SKM-1 treated with dmso at 0.1 percent for 144 hours (cell line): ENCODE data around the gene MTERF4.

Experiments used
- DNase-seq: peaks from one replicate; lab custom pipeline; 2025; ENCODE audit not compliant: unreplicated experiment; lab: John Stamatoyannopoulos, UW

MTERF4 gene, protein sequence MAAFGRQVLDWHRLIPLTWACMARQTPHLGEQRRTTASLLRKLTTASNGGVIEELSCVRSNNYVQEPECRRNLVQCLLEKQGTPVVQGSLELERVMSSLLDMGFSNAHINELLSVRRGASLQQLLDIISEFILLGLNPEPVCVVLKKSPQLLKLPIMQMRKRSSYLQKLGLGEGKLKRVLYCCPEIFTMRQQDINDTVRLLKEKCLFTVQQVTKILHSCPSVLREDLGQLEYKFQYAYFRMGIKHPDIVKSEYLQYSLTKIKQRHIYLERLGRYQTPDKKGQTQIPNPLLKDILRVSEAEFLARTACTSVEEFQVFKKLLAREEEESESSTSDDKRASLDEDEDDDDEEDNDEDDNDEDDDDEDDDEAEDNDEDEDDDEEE

DNA sequence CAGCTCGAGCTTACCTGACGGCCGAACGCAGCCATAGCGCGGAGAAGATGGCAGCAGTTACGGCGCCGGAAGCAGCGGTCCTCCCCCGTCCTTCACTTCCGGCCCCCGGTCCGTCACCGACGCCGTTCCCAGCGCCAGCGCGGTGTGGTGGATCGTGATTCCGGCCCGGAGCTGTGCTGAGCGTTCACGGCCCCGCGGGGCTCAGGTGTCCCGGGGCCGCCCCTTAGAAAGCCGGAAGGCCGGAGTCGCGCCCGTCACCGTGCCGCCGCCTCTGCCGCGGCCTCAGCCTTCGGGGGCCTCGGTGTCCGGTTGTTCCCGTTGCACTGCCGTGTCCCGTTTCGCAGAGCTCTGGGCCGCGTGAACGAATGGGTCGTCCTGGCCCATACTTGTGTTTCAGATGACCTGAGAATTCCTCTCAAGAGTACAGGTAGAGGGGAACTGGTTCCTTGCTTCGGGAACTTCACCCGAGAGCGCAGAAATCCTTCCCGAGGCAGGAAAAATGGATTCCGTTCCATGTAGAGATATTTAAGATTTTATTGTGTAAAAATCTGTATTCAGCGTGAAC, at the start of gene MTERF4:
MTERF4 (minus strand) TSS at position 49 of the 565 bp plus-strand sequence; CDS start at position 35, 14 bp downstream.
- DNase-seq, result peak; percentile 75

DNA sequence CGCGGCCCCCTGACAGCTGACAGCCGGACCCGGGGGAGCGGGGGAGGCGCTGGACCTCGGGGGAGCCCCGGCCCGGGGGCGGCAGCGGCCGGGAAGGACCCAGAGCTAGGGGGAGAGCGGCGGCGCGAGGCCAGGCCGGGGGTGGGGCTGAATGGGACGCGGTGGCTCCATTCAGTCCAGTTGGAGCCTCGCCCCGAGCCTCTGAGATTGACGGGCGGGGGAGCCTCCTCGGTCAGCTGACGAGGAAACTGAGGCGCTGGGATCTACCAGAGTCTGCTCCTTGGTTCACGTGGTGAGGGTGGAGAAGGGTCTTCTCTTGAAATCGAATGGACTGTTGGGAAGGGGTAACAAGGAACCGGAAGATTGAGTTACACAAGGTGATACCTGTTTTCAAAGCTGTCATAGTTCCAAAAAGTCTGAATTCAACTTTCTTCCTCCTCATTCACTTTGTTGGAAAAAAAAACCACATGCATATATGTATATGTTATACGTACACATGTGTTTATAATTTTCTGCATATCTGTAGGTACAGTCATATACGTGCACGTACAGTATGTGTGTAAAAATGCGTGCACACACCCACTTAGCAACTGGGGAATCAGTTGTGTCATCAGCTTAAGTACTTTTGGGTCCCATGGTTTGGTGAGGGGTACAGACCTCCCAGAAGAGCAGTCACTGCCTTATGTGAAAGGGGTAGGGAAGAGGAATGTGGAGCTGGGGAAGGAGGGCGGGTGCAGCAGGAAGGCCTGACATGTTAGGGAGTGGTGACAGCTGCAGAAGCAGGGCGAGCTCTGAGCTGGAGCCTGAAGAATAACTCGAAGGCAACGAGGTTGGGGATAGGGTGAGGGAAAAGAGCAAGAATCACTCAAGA, 48.8 kb upstream of the MTERF4 start:
- DNase-seq, result no peak

DNA sequence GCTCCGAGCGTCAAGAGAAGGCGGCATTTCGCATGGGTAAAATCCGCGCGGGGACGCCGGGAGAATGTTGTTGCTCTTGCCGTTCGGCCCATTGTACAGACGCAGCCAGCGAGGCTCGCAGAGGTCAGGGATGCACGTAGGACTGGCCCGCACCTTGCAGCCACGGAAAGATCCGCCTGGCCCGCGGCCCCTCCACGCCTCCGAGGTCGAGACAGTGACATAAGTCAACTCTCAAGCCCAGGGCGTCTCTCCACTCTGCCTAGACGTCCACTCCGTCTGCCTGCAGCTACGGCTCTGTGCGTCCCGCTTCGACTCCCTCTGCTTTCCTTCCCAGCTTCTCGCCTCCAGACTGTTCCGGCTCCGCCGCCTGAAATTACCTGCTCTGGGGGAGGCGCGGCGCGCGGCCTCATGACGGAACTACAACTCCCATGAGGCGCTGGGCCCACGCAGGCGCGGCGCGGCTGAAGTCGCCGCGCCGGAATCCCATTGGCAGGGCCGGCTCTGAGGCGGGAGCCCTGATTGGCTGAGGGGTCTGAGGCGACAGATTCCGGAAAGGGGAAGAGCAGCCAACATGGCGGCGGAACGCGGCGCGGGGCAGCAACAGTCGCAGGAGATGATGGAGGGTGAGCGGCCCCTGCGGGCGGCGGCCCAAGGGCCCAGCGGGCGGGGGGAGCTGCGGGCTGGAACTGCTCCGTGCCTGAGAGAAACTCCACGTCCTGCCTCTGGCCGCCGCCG, 48.0 kb upstream of the MTERF4 start, which contains the start of gene PPP1R7:
PPP1R7 (plus strand) TSS at position 543 of the 735 bp plus-strand sequence; CDS start at position 572, 29 bp downstream.
- DNase-seq, result peak; percentile 91

DNA sequence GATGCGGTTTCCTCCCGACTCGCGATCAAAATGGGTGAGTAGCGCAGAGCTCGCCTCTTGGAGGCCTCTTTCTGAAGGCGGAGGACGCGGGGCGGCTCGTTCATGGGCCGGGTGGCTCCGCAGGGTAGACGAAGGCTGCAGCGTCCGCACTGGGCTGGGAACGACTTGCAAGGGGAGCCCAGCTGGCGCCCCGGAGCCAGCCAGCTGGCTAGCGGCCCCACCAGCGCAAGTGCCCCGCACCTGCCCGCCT, 47.5 kb upstream of the MTERF4 start:
- DNase-seq, result no peak

DNA sequence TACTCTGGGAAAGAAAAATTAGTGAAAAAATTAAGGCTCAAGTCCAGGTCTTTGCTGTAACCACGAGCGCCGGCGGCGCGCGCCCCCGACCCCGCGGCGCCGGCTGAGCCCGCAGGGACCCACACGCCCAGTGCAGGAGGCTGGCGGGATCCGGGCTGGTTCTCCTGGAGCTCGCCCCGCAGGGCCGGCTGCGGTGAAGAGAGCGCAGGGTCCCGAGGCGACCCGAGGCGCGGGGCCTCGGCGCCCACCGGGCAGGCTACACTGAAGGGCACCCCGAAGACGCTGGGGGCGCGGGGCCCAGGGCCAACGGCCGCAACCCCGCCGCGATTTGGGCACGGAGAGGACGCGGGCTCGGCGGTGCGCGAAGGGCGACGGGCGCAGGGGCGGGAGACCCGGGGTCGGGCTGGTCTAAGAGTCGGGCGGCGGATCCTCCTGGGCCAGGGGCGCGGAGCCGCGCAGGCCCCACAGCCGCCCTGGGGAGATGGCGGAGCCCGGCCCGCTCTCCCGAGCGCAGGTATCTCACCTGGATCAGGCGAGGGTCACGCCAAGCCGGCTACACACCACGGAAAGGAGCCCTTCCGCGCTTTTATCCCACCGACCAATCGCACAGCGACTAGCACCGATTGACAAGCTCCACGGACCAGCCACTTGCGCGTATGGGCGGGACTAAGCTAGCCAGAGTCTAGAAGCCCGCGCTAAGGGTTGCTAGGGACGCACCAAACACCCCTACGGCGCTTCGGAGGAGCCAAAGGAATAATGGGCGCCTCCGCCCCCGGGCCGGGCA, 47.0 kb upstream of the MTERF4 start, which contains the start of gene PASK:
PASK (minus strand) TSS at position 582 of the 784 bp plus-strand sequence. CDS start 6,440 bp downstream, outside the sequence.
- DNase-seq, result peak; percentile 93

DNA sequence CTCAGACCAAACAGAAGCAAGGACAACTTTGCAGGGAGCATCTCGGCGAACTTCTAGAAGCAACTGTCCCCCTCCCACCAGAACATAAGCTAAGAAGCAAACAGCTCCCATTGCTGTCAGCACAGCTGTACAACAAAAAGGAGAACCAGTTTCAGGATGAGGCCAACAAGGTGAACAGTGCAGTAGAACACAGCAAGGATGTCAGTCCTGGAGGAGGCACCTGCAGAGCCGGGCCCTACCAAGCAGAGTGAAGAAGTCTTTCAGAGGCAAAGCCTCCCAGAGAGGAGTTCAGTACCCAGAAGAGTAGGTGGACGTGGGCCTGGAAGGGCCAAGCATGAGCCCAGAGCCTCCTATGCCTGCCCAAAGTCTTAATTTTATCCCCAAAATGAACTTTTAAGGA, 46.2 kb upstream of the MTERF4 start:
- peak; percentile 8 for DNase-seq

DNA sequence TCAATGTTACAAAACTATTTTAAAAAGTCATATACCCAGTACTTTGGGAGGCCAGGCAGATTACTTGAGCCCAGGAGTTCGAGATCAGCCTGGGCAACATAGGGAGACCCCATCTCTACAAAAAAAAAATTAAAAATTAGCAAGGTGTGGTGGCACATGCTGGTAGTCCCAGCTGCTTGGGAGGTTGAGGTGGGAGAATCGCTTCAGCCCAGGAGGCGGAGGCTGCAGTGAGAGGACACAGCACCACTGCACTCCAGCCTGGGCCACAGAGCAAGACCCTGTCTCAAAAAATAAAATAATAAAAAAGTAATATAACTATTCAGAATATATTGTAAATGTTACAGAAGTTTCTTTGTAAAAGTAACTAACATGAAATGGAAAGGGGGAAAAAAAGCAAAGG, 45.2 kb upstream of the MTERF4 start:
- no peak for DNase-seq

DNA sequence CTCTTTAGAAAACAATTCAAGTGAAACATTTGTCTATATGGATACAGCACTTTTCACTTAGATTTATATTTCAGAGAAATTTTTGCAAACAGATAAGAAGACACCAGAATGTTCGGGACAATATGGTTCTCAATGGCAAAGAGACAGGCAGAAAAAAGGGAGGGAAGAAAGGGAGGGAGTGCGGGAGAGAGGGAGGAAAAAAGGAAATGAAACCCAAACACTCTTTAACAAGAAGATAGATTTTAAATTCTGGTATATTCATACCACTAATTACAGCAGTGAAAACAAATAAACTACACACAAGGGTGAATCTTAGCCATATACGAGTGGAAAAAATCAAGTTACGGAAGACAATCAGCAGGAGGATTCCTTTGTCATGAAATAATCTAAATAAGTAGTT, 44.2 kb upstream of the MTERF4 start:
- no peak for DNase-seq

DNA sequence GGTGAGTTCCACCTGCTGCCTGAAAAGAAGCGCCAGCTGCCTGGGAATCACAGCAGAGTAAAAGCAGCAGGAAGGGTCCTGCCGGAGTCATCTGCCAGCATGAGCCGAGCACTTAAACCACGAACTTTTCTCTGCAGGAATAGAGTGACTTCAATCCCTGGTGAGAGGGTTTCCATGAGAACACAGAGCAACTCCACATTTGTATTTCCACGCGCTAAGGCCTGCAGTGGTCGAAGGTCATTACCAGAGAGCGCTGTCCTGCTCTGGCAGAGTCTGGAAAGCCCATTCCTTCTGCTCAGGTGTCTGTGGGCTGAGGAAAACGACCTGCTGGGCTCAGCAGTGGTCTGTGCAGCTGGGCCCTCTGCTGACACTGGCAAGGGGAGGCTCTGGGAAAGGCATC, 40.5 kb upstream of the MTERF4 start:
- DNase-seq, result no peak

DNA sequence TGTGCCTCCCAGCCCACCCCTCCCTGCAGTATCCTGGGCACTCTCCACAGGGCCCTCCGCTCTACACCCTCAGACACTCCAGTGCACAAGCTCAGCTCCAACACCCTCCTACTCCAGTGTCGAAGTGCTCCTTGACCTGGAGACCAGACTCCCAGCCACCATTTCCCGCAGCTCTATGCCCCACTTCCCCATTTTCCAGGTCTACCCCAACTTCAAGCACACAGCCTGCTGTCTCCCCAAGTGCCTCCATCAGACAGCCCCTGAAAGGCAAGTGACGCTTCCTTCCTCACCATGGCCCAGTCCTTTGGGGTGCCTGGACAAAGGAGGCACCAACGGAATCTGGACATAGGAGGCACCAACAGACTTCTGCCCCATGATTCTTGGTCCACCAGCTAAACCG, 40.0 kb upstream of the MTERF4 start:
- DNase-seq, result no peak

DNA sequence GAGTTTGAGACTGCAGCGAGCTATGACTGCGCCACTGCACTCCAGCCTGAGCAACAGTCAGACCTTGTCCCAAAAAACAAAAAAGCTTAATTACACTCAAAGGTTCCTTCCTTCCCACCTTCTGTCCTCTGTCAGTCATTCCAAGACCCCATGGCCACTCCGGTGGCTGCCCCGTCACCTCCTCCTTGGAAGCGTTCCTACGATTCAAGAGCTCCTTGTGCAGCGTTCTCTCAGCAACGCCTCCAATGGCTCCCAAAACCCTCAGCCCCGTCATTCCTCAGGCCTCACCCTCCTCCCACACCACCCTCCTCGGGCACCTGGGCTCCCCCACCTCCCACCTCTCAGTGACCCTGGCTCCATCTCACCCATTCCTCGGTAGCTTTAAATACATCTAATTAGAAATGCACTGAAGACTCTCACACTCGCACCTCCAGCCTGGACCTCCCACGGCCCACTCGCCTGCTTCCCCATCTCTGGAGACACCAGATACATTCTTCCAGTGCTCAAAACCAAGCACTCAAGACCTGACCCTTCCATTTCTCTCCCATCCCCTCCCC, 39.2 kb upstream of the MTERF4 start:
- DNase-seq, result no peak

DNA sequence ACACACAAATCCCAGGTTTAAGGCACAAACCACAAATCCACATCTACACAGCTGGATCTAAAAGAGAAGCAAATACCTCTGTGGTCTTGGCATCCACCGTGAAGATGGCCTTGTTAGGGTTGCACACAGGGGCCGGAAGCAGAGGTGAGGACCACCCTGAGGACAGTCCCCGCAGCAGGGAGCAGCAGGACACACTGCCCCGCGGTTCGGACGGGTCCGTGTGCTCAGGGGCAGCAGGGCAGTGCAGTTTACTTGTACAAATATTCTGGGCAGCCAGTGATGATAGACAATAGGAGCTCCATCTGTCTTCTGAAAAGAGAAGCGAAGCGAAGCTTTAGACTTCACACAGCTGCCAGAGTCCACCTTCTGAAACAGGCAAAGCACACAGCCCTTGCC, 38.4 kb upstream of the MTERF4 start:
- no peak for DNase-seq

DNA sequence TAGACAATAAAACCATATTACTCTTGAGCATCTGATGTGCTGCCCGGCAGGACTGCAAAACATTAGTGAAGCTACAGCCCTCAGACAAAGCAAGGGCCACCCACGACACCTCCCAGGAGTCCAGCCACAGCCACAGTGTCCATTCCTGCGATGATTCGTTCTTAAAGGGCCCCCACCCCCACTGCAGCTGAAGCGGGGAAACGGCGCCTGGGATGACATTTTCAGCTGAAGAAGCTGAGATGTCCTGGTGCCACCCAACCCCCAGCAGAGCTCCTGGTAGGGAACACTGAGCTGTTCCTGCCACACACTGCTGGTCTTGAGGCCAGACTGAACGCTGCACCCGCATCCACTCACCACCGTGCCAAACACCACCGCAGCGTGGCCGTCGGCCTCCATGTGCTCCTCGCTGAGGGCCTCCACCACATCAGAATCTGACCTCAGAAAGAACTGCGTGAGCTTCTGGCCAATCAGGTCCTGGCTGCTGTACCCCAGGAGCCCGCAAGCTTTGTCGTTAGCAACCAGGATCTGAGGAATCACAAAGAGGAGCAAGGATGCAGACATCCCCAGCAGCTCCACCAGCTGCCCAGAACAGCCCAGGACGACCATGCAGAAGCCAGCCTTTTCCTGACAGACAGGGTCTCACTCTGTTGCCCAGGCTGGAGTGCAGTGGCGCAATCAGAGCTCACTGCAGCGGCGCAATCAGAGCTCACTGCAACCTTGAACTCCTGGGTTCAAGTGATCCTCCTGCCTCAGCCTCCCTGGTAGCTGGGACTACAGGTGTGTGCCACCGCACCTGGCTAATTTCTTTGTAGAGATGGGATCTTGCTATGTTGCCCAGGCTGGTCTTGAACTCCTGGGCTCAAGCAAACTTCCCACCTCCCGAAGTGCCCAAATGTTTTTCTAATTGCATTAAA, 37.7 kb upstream of the MTERF4 start:
- no peak for DNase-seq

DNA sequence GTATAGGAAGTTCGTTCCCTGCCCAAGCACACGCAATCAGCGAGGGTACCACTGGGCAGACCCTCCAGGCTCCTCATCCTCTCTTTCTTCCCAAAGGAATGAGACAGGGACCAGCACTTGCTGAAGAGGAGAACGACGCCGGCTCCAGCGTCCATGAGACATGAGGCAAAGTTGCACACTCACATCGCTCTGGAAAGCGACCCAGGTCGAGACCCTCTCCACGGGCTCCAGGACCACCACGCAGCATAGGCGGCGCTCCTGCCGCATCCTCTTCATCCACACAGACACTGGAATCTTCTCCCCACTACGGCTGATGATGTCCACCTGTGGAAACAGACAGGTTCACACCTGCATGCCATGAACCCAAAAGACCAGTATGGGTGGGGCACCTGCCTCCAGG, 36.4 kb upstream of the MTERF4 start:
- DNase-seq, result no peak

DNA sequence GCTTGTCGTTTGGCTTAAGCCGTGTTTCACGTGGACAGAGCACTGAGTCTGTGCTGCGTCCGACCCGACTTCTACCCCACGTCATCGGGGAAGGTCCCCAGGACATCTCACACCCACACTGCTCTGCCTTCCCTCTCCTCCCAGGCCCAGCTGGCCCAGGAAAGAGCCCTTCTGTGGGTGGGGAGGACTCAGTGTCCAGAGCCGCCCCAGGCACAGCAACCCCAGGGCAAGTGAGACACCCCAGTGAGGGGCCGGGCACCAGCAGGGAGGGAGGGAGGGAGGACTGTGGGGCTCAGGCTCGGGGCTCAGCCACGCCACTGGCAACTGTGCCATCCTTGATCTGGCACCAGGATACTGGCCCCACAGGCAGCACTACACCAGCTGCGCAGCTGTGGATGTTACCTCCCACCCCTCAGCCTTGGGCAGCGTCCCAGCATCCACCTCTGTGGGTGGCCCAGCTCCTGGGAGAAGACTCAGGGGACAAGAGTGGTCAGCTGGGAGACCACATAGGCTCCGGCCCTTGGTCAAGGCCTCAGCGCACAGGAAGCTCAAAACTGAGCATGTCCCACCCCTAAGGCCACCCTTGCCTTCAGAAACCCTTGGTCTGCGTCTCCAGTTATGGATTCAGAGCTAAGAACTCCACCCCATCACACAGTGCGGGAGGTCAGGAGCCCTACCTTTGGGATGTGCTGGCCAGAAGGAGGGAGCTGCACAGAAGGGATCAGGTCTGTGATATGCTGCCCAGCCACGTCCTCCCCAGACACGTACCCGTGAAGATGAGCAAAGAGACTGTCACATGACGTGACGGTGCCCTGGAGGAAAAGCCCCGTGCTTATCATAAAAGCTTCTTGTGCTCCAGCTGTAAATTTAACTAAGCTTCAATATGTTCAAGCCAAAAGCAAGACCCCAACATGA, 35.4 kb upstream of the MTERF4 start:
- no peak for DNase-seq

DNA sequence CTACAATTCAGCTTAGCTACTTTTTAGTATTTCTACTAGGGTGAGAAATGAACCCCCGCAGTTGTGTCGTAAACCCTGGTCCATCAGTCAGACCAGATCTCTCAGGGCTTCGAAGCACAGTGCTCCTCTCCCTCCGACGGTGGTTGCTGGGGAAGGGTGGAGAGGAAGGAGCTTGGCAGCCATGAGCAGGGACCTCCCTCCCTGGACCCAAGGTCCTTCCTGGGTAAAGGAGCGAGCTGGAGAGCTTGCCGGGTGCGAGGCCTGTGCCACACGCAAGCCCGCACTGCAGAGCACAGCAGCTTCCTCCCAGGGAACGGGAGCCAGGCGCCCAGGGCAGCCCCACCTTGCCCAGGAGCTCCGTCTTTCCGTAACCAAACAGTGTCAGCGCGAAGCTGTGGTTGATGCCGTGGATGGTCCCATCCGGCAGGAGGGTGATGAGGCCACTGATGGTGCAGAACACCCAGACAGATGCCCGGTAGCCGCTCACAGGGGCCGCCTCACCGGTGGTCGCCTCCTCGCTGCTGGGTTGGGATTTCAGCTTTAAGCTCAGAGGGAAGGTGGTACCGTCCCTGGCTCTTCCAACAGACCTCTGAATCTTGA, 34.7 kb upstream of the MTERF4 start:
- DNase-seq, result no peak

DNA sequence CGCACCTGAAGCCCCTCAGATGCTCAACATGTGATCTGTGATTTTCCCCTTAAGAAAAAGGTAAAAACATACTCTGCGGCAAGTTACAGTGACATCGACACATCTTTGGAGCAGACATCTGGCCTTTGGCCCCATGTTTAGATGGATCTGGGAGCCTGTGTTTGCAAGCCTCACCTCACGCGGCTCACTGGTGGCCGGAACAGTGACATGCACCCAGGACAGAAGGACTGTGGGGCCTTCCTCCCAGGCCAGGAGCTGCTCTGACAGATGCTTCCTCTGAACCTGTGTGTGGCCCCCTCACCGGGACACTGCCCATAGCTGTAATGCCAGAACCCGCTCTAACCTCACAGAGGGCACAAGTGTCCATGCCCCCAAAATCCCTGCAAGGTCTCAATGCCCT, 34.1 kb upstream of the MTERF4 start:
- DNase-seq, result no peak

DNA sequence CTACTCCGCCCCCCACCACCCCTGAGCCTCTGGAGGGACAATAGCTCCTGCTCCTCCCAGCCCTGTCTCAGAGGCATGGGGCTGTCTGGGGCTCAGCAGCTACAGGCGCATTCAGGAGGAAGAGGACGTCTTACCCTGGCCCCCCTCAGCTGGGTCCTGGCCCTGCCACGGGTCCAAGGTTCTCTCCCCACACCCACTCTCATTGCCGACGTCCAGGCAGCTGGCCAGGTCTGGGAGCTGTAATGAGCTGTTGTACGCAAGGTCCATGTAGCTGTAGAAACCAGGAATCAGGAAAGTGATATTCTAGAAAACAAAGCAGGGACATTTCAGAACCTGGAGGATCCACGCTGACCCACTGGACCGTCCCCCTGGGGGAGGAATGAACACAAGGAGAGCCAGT, 33.6 kb upstream of the MTERF4 start:
- DNase-seq, result no peak
